HG02870 (cell line): Measurements from ENCODE around the gene KRTAP26-1.

Experiments used
- ATAC-seq: cut with Tn5 transposase; IDR thresholded peaks from one replicate; pipeline ENCODE4 v1.9.1; 2021; ENCODE audit warnings: mild to moderate bottlenecking, moderate library complexity; ENCODE audit not compliant: unreplicated experiment

KRTAP26-1 gene

GRCh38 chr21:30271611-30272010 is 48.5 kb downstream of the KRTAP26-1 start:
- ATAC-seq: no peak

GRCh38 chr21:30271156-30271555 is 49.0 kb downstream of the KRTAP26-1 start:
- no peak for ATAC-seq

- ATAC-seq: no peak
Observed at GRCh38 chr21:30269803-30270530, 50.1 kb downstream of the KRTAP26-1 start.
